ENCODE results near the gene EEF1G.
"Not testable (repeated sequence)": the region's sequence is repeated elsewhere in the genome, so short reads cannot be mapped to it uniquely, and the experiment has no call there.

Gene EEF1G

DNA sequence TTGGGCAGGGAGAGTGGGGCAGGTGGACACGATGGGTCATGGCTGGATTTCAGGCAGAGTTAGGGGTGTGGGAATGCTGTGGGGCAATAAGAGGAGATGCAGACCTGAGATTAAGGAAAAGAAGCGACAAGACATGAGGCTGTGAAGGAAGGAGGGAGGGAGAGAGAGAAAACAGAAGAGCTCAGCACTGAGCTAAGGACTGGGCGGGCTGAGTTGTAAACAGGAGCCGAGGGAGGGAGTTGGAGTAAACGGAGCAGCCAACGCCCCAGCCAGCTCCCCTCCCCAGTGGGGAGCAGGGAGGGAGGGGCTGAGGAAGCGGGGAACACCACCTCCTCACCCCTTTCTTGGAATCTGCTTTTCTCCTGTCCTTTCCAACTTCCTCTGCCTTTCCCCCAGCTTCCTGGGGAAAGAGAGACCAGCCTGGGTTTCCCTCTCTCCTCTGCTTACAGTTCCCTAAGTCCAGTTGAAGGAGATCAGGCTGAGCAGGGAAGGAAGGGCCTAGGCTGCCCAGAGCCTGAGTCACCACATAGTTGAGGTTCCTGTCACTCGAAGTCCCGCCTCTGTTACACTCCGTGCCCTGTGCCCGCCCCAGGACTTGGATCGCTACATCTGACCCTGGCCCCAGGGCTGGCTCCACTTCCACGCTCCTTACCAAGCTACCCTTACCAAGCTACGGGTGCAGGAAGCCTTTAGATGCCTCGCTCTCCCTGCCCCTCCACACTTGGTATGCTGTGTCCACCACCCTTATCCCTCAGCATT is 20.4 kb downstream of the EEF1G start:
- no peak for TF ChIP-seq CTCF (conservative IDR thresholded peaks at IDR 0.05; ENCODE audit: control insufficient read depth, insufficient read depth, low read depth, low read length)
- peak; percentile 97 for DNase-seq (ENCODE audit: low read depth)
- peak overlapping the region; percentile 38 for H3K4me3 ChIP-seq (ENCODE audit: control insufficient read depth, low read depth, low read length)

GRCh38 chr11:62552485-62553079 is 21.1 kb downstream of the EEF1G start:
- TF ChIP-seq CTCF (conservative IDR thresholded peaks at IDR 0.05; ENCODE audit: control insufficient read depth, insufficient read depth, low read depth, low read length), result no peak
- H3K4me3 ChIP-seq (ENCODE audit: control insufficient read depth, low read depth, low read length), result peak overlapping the region; percentile 37
- DNase-seq (ENCODE audit: low read depth), result peak; percentile 82

DNA sequence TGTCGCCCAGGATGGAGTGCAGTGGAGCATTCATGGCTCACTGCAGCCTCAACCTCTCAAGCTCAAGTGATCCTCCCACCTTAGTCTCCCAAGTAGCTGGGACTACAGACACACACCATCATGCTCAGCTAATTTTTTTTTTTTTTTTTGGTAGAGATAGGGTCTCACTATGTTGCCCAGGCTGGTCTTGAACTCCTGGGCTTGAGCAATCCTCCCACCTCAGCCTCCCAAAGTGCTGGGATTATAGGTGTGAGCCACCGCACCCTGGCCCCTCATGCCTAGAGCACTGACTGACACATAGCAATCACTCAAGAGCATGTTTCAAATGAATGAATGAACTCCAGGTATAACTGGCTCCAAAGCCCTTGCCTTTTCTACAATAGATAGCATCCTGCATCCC is 23.2 kb downstream of the EEF1G start:
- not testable (repeated sequence) for DNase-seq (ENCODE audit: low read depth); H3K4me3 ChIP-seq (ENCODE audit: control insufficient read depth, low read depth, low read length)

DNA sequence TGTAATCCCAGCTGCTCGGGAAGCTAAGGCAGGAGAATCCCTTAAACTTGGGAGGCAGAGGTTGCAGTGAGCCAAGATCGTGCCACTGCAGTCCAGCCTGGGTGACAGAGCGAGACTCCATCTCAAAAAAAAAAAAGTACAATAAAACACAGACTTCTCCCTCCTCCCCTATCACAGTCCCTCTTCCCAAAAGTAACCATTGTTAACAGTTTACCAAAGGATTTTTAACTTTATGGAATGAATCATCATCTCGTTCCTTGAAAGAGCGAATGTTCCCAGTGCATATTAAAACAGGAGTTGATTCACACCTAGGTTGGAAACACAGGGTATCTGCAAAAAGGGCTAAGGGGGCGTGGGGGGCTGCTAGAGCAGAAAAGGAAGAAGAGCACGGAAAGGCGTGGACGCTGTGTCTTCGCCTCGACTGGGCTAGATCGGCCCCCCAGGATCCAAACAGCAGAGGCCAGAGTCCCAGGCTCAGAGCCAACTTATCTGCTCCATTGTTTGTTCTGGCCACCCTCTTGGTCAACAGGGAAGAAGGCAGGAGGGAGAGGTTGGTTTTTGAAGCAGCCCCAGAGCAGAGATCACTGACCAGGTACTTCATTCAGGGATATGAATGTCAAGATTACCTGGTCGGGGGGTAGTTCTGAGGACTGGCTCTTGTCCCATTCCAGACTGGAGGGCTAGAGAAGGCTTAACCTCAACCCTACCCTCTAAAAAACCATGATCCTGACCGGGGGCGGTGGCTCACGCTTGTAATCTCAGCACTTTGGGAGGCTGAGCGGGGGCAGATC is 25.0 kb downstream of the EEF1G start:
- no peak for DNase-seq (ENCODE audit: low read depth)
- no peak overlapping the region for H3K4me3 ChIP-seq (ENCODE audit: control insufficient read depth, low read depth, low read length)
- TF ChIP-seq CTCF (conservative IDR thresholded peaks at IDR 0.05; ENCODE audit: control insufficient read depth, insufficient read depth, low read depth, low read length), result no peak

DNA sequence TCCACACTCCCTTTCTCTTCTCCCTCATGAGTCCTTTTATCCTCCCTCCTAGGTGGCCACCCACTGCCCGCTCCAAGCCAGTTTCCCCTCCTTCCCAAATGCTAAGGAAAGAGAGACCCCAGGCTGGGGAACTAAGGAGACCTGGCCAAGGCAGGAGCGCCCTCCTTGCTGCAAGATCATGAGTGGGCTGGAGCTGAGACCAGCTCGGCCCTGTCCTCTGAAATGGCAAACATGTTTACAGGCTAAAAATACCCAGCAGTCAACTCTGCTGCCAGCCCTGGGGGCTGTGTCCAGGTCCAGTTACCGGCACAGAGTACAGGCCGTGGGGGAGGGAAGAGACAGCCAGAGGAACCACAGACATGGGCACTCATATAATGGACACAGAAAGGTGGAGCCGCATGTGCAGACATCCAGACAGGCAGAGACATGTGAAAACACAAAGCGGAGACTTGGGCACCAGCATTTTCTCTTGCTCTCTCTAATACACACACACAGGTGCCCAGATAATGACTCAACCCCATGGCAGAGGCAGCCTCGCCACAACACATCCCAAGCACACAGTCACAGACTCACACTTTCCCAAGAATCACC is 25.9 kb downstream of the EEF1G start:
- H3K4me3 ChIP-seq (ENCODE audit: control insufficient read depth, low read depth, low read length), result peak overlapping the region; percentile 98
- DNase-seq (ENCODE audit: low read depth), result no peak
- TF ChIP-seq CTCF (conservative IDR thresholded peaks at IDR 0.05; ENCODE audit: control insufficient read depth, insufficient read depth, low read depth, low read length), result no peak

GRCh38 chr11:62546929-62547625 is 26.6 kb downstream of the EEF1G start:
- TF ChIP-seq CTCF (conservative IDR thresholded peaks at IDR 0.05; ENCODE audit: control insufficient read depth, insufficient read depth, low read depth, low read length), result no peak
- DNase-seq (ENCODE audit: low read depth), result peak; percentile 64

More at GRCh38 chr11:62546929-62547625, 26.6 kb downstream of the EEF1G start:
- peak overlapping the region; percentile 98 for H3K4me3 ChIP-seq (ENCODE audit: control insufficient read depth, low read depth, low read length)
